Measurements from ENCODE around the gene NXPE1.

- TF ChIP-seq CTCF (IDR thresholded peaks at IDR 0.05) (no peak), POLR2A (IDR thresholded peaks at IDR 0.05) (no peak)
These were observed 75.8 kb downstream of the NXPE1 start for GRCh38 chr11:114483929-114484328.

All from ovary (tissue), 3 donors.